Measurements from ENCODE around the gene PAPLN.

- TF ChIP-seq, protein P1, sequence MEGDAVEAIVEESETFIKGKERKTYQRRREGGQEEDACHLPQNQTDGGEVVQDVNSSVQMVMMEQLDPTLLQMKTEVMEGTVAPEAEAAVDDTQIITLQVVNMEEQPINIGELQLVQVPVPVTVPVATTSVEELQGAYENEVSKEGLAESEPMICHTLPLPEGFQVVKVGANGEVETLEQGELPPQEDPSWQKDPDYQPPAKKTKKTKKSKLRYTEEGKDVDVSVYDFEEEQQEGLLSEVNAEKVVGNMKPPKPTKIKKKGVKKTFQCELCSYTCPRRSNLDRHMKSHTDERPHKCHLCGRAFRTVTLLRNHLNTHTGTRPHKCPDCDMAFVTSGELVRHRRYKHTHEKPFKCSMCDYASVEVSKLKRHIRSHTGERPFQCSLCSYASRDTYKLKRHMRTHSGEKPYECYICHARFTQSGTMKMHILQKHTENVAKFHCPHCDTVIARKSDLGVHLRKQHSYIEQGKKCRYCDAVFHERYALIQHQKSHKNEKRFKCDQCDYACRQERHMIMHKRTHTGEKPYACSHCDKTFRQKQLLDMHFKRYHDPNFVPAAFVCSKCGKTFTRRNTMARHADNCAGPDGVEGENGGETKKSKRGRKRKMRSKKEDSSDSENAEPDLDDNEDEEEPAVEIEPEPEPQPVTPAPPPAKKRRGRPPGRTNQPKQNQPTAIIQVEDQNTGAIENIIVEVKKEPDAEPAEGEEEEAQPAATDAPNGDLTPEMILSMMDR (conservative IDR thresholded peaks at IDR 0.05): no peak
- TF ChIP-seq ZFX (IDR thresholded peaks at IDR 0.05): no peak
Observed at GRCh38 chr14:73273799-73274198, 36.5 kb downstream of the PAPLN start.

Data from C4-2B (cell line).